K562 (cell line): Measurements from ENCODE around the gene MYO9A. TPM values are rescaled to one million over a fixed set of nuclear protein-coding genes. Genes with fewer than 3 reads are reported as not detected.

Source experiments
- ATAC-seq: fragments of 200-7000 bp; cut with Tn5 transposase; 3 replicates; pipeline ENCODE4 v1.9.1; 2020; ENCODE audit warnings: moderate library complexity
- BruUV-seq: library from RNA; stranded (reverse); fragments of 400-500 nt; replicated peaks from 2 replicates; lab custom pipeline; 2021; lab: Mats Ljungman, UMichigan
- CTCF ChIA-PET: fragments of 300-600 bp; formaldehyde crosslinking; extraction: SDS; loops from one replicate; lab custom pipeline; 2021; ENCODE audit warnings: low intra/inter-chr PET ratio; lab: Yijun Ruan, JAX
- POLR2A ChIA-PET: fragments of 300-600, 350-650 bp; sonication (Branson Sonifier 250); formaldehyde crosslinking; extraction: SDS; loops from one replicate; lab custom pipeline; 2021; ENCODE audit warnings: antibody characterized with exemption, inconsistent platforms; lab: Yijun Ruan, JAX
- DNase-seq, 4 experiments: peaks; one replicate each; pipeline versions ENCODE4 v3.0.0 to v3.0.0-alpha.2; 2011 to 2018; ENCODE audit warnings: low spot score in 3 of 4, mixed read lengths in 3 of 4; ENCODE audit errors: extremely low read depth in 1 of 4
- FAIRE-seq: peaks from 2 replicates; lab custom pipeline; 2011; peaks lifted over from hg19 to GRCh38; lab: Jason Lieb, UNC
- H2AFZ ChIP-seq: 2 replicates; pipeline ENCODE4 v1.6.0; 2011; ENCODE audit warnings: low read depth, low read length, control low read depth, inconsistent platforms
- H3K27ac ChIP-seq: fragments of 200-600 bp; 3 replicates; pipeline ENCODE4 v1.8.0; 2011; ENCODE audit warnings: low read depth, mild to moderate bottlenecking, control low read depth, inconsistent platforms, low read length, moderate library complexity, mixed read lengths; ENCODE audit errors: extremely low read depth
- H3K27me3 ChIP-seq, 2 experiments: fragments of 300-600 bp in 1 of 2; 2 replicates in 1 of 2; 3 replicates in 1 of 2; pipeline versions ENCODE4 v1.6.0 to v1.8.0; 2011; ENCODE audit warnings: inconsistent platforms in 2 of 2, low read length in 2 of 2, mild to moderate bottlenecking in 1 of 2, mixed read lengths in 1 of 2, moderate library complexity in 1 of 2; ENCODE audit not compliant: control insufficient read depth in 2 of 2, insufficient read depth in 2 of 2
- H3K36me3 ChIP-seq: fragments of 300-600 bp; 3 replicates; pipeline ENCODE4 v1.8.0; 2011; ENCODE audit warnings: mild to moderate bottlenecking, low read length, inconsistent platforms; ENCODE audit not compliant: control insufficient read depth, insufficient read depth
- H3K4me1 ChIP-seq, 2 experiments: fragments of 200-600 bp in 1 of 2; replicated peaks in 1 of 2; 2 replicates in 1 of 2; 3 replicates in 1 of 2; pipeline versions ENCODE4 v1.5.1 to v1.8.0; 2011; ENCODE audit warnings: inconsistent platforms in 2 of 2, low read length in 2 of 2, mild to moderate bottlenecking in 1 of 2, mixed read lengths in 1 of 2, moderate library complexity in 1 of 2; ENCODE audit not compliant: control insufficient read depth in 2 of 2, insufficient read depth in 2 of 2
- H3K4me2 ChIP-seq: 2 replicates; pipeline ENCODE4 v1.6.1; 2011; ENCODE audit warnings: low read length, control low read depth, inconsistent platforms, mixed read lengths; ENCODE audit not compliant: insufficient read depth
- H3K4me3 ChIP-seq: fragments of 200-600 bp; sonication (generic), shearing (Covaris generic); 2 replicates; pipeline ENCODE4 v1.5.1; 2016; ENCODE audit warnings: control low read depth, inconsistent platforms
- H3K79me2 ChIP-seq: fragments of 200-600 bp; 3 replicates; pipeline ENCODE4 v1.8.0; 2011; ENCODE audit warnings: low read length, inconsistent platforms; ENCODE audit not compliant: control insufficient read depth, insufficient read depth
- H3K9ac ChIP-seq, 2 experiments: 2 replicates each; pipeline versions ENCODE4 v1.6.0 to v1.6.1; 2011; ENCODE audit warnings: low read depth in 2 of 2, low read length in 2 of 2, control low read depth in 1 of 2, inconsistent platforms in 1 of 2, mild to moderate bottlenecking in 1 of 2, mixed read lengths in 1 of 2; ENCODE audit not compliant: insufficient read depth in 1 of 2
- H3K9me1 ChIP-seq: one replicate; pipeline ENCODE4 v1.6.0; 2011; ENCODE audit warnings: inconsistent platforms, mild to moderate bottlenecking, low read length, moderate library complexity; ENCODE audit not compliant: control insufficient read depth, insufficient read depth
- H3K9me3 ChIP-seq: replicated peaks from 2 replicates; pipeline ENCODE4 v1.5.1; 2011; ENCODE audit warnings: low read depth, low read length, inconsistent platforms; ENCODE audit not compliant: control insufficient read depth, insufficient read depth
- H4K20me1 ChIP-seq: replicated peaks from 2 replicates; pipeline ENCODE4 v1.6.1; 2011; ENCODE audit warnings: low read length, inconsistent platforms, mixed read lengths; ENCODE audit not compliant: control insufficient read depth, insufficient read depth
- CREB3 ChIP-seq: fragments of 450-650 bp; conservative IDR thresholded peaks from 2 replicates; pipeline ENCODE4 v1.6.1; 2016; ENCODE audit warnings: missing genetic modification characterization, low read depth, mild to moderate bottlenecking, missing compliant biosample characterization, moderate library complexity
- CTCFL ChIP-seq: IDR thresholded peaks from 2 replicates; pipeline ENCODE4 v1.6.1; 2011; ENCODE audit warnings: borderline replicate concordance, low read depth, mild to moderate bottlenecking, moderate library complexity, low read length; ENCODE audit not compliant: insufficient read depth, poor library complexity, severe bottlenecking
- DEAF1 ChIP-seq: fragments of 450-650 bp; formaldehyde crosslinking; IDR thresholded peaks from 2 replicates; pipeline ENCODE4 v1.4.0; 2020; ENCODE audit warnings: mild to moderate bottlenecking, moderate library complexity
- EGR1 ChIP-seq: fragments of 450-650 bp; conservative IDR thresholded peaks from 2 replicates; pipeline ENCODE4 v1.6.1; 2017; ENCODE audit warnings: mild to moderate bottlenecking
- FOXP4 ChIP-seq: sonication (generic); formaldehyde crosslinking; IDR thresholded peaks from 2 replicates; pipeline ENCODE4 v1.8.0; 2022; ENCODE audit warnings: mild to moderate bottlenecking, missing genetic modification reagents, borderline replicate concordance
- NR2C2 ChIP-seq, 2 experiments: fragments of 200-800 bp in 1 of 2; sonication (Bioruptor generic) in 1 of 2; sonication (generic) in 1 of 2; formaldehyde crosslinking in 1 of 2; IDR thresholded peaks; 2 replicates each; pipeline versions ENCODE4 v1.6.1 to v1.8.0; 2016 to 2022; ENCODE audit warnings: mild to moderate bottlenecking in 1 of 2, missing compliant biosample characterization in 1 of 2, missing genetic modification characterization in 1 of 2, missing genetic modification reagents in 1 of 2
- PKNOX1 ChIP-seq: fragments of 450-650 bp; IDR thresholded peaks from 2 replicates; pipeline ENCODE4 v1.6.1; 2016
- PRMT5 ChIP-seq: sonication (generic); formaldehyde crosslinking; IDR thresholded peaks from 2 replicates; pipeline ENCODE4 v1.5.0; 2020; ENCODE audit warnings: missing genetic modification reagents
- SMAD2 ChIP-seq: fragments of 150-350 bp; IDR thresholded peaks from 2 replicates; pipeline ENCODE4 v1.6.1; 2014; ENCODE audit warnings: low read depth, mild to moderate bottlenecking, low read length
- SREBF2 ChIP-seq: sonication (generic); formaldehyde crosslinking; IDR thresholded peaks from 2 replicates; pipeline ENCODE4 v1.4.0; 2020; ENCODE audit warnings: mild to moderate bottlenecking, missing genetic modification reagents
- TRIM24 ChIP-seq, 2 experiments: fragments of 450-650 bp; IDR thresholded peaks; 2 replicates each; pipeline ENCODE4 v1.6.1; 2016
- XRCC5 ChIP-seq: fragments of 200-400 bp; formaldehyde crosslinking; IDR thresholded peaks from 2 replicates; pipeline ENCODE4 v1.6.1; 2017; ENCODE audit warnings: low read depth, mild to moderate bottlenecking, low read length
- ZNF197 ChIP-seq: fragments of 200-800 bp; sonication (Bioruptor generic); IDR thresholded peaks from 2 replicates; pipeline ENCODE4 v1.6.1; 2016; ENCODE audit warnings: low read depth, missing genetic modification characterization, missing compliant biosample characterization
- ZNF311 ChIP-seq: fragments of 250-450 bp; sonication (Bioruptor Pico); IDR thresholded peaks from 2 replicates; pipeline ENCODE4 v1.4.0; 2020; ENCODE audit warnings: mild to moderate bottlenecking, moderate library complexity
- WGBS: fragments of 100-300 bp; shearing (Covaris generic); methylation state at CpG from one replicate; pipeline ENCODE4 v1.1.6; 2016; ENCODE audit warnings: low coverage, mixed read lengths; ENCODE audit not compliant: insufficient coverage; ENCODE audit errors: missing lambda C conversion rate; 5-methylcytosine and 5-hydroxymethylcytosine counted together
- in situ Hi-C: fragments of 300-500 bp; cut with MboI; formaldehyde crosslinking; loops from 4 replicates; pipeline ENCODE4 v1.15.0; 2018; ENCODE audit warnings: inconsistent platforms, mixed read lengths
- intact Hi-C: fragments of 100-400 bp; cut with micrococcal nuclease; formaldehyde crosslinking; loops from 2 replicates; pipeline ENCODE4 v1.14.2; 2022
- polyA plus RNA-seq, 8 experiments: library from polyadenylated mRNA; depleted of rRNA in 4 of 8; stranded (reverse) in 5 of 8; unstranded in 3 of 8; fragments of >200 nt; fragmentation: Nextera tagmentation in 2 of 8; fragmentation: Illumina TruSeq in 1 of 8; extraction: Ambion mirVana in 2 of 8; extraction: Trizol in 1 of 8; gene quantifications; 2 replicates each; pipeline versions ENCODE4 v1.2.1 to v1.2.3, GENCODE V29; 2011 to 2014; ENCODE audit warnings: inconsistent platforms in 1 of 8, missing spikeins in 1 of 8
- total RNA-seq, 7 experiments: library from RNA; depleted of rRNA in 6 of 7; stranded (reverse); fragments of >200 nt in 6 of 7; fragmentation: Illumina TruSeq in 2 of 7; extraction: Trizol in 2 of 7; gene quantifications; 2 replicates each; pipeline versions ENCODE4 v1.2.1 to v1.2.3, GENCODE V29; 2011 to 2021; ENCODE audit warnings: low replicate concordance in 1 of 7

The MYO9A gene
- total and polyA plus RNA-seq, 9 of the 15 experiments (the other 6 are each of a cell fraction or from before 2014, with no cell fraction given), result 1.9 to 15.4 (median 5.8) TPM

- Histone ChIP-seq H3K4me3 (no peak overlapping the region), H4K20me1 (no peaks in the 10 kb centered on the region), H3K9me3 (no peaks in the 10 kb centered on the region), H3K79me2 (no peaks in the 10 kb centered on the region), H3K9ac (no peak overlapping the region), H3K36me3 (no peaks in the 10 kb centered on the region), H2AFZ (no peak overlapping the region), H3K9me1 (no peaks in the 10 kb centered on the region), H3K4me1 (no peaks in the 10 kb centered on the region; a peak in 1 of 5 replicates), H3K27me3 (no peaks in the 10 kb centered on the region), H3K4me2 (no peak overlapping the region), H3K27ac (no peak overlapping the region)
- in situ Hi-C loops, result no loop called here
- ChIA-PET POLR2A (no interaction called here), CTCF (no interaction called here)
- WGBS, result 67% methylated on average over 3 of the region's 3 CpGs
- TF ChIP-seq ZNF311 (CRISPR knock-in tag) (no peak), TRIM24 (IDR thresholded peaks at IDR 0.05) (no peak), PRMT5 (no peak), DEAF1 (CRISPR knock-in tag) (no peak), CTCFL (no peak), FOXP4 (no peak), SREBF2 (CRISPR knock-in tag) (no peak), SMAD2 (no peak), ZNF197 (no peak), PKNOX1 (no peak), XRCC5 (no peak), CREB3 (tag) (no peak), EGR1 (no peak), NR2C2 (CRISPR knock-in tag; IDR thresholded peaks at IDR 0.05) (no peak), NR2C2 (tag; IDR thresholded peaks at IDR 0.05) (no peak)
- no peak for DNase-seq
- BruUV-seq, result no TSS peak
- no peak for ATAC-seq
- intact Hi-C loops, result no loop called here
- FAIRE-seq, result no peak
Observed at GRCh38 chr15:71841563-71841962, 276.4 kb downstream of the MYO9A start.
